ENCODE data around the gene PHETA1.

DNA sequence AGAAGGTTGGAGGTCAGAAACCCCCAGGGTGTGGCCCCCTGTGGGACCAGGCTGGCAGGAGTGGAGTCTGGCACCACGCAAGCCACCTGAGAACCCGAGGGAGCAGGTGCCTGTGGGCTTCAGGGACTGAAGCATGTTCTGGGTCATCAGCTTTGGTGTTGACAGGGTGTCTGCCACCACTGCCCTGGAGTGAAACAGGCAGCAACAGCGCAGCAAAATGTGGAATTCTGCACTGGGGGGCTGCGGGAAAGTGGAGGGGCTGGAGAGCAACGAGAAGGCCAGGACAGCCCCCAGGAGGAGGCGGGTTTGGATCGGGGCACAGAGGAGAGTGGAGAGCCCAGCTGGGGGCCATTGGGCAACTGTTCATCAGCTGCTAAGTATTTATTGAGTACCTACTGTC, 15.9 kb downstream of the PHETA1 start:
- TF ChIP-seq, protein P1, sequence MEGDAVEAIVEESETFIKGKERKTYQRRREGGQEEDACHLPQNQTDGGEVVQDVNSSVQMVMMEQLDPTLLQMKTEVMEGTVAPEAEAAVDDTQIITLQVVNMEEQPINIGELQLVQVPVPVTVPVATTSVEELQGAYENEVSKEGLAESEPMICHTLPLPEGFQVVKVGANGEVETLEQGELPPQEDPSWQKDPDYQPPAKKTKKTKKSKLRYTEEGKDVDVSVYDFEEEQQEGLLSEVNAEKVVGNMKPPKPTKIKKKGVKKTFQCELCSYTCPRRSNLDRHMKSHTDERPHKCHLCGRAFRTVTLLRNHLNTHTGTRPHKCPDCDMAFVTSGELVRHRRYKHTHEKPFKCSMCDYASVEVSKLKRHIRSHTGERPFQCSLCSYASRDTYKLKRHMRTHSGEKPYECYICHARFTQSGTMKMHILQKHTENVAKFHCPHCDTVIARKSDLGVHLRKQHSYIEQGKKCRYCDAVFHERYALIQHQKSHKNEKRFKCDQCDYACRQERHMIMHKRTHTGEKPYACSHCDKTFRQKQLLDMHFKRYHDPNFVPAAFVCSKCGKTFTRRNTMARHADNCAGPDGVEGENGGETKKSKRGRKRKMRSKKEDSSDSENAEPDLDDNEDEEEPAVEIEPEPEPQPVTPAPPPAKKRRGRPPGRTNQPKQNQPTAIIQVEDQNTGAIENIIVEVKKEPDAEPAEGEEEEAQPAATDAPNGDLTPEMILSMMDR (IDR thresholded peaks at IDR 0.05; ENCODE audit: poor library complexity, severe bottlenecking), result no peak
- TF ChIP-seq POLR2AphosphoS5 (IDR thresholded peaks at IDR 0.05), result no peak
